ENCODE results near the gene TANC1.

TANC1 gene

DNA sequence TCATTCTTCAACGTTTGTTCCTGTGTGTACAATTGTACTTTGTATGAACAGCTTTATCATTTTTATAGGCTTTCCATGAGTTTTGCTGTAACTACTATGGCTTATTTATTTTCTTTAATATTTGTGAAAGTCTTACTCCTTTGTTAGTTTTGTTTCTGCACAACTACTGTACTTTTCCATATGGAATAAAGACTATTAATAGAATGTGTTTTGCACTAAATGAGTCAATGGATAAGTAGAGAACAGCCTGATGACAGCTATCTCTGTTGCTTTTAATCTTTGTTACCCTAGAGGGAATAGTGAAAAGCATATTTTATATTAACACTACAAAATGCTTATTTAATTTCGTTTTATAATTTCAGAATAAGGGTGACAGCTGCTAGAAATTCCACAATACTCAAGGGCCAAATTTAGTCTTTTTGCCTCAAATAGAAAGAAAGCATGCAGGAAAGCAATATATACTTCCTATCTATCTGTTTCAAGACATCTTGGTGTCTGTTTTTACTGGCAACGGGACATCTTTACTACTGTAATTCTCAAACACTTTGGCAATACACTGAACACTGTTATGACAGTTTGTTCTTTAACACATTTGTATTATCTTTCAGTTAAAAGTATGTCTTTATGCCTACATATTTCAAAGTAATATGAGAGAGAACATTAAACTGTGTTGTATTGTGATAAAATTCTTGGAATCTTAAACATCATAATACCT lies 264.2 kb downstream of the TANC1 start:
- no peak overlapping the region for H3K4me3 ChIP-seq (replicated peaks; ENCODE audit: low read depth, low read length)
- TF ChIP-seq, protein P1, sequence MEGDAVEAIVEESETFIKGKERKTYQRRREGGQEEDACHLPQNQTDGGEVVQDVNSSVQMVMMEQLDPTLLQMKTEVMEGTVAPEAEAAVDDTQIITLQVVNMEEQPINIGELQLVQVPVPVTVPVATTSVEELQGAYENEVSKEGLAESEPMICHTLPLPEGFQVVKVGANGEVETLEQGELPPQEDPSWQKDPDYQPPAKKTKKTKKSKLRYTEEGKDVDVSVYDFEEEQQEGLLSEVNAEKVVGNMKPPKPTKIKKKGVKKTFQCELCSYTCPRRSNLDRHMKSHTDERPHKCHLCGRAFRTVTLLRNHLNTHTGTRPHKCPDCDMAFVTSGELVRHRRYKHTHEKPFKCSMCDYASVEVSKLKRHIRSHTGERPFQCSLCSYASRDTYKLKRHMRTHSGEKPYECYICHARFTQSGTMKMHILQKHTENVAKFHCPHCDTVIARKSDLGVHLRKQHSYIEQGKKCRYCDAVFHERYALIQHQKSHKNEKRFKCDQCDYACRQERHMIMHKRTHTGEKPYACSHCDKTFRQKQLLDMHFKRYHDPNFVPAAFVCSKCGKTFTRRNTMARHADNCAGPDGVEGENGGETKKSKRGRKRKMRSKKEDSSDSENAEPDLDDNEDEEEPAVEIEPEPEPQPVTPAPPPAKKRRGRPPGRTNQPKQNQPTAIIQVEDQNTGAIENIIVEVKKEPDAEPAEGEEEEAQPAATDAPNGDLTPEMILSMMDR (IDR thresholded peaks at IDR 0.05; ENCODE audit: low read length, missing control alignments), result no peak
- DNase-seq (ENCODE audit: low read depth), result no peak

GRCh38 chr2:159234868-159235267 lies 266.4 kb downstream of the TANC1 start:
- TF ChIP-seq, protein P1 (IDR thresholded peaks at IDR 0.05; ENCODE audit: low read length, missing control alignments), result no peak
- H3K4me3 ChIP-seq (replicated peaks; ENCODE audit: low read depth, low read length), result no peak overlapping the region
- DNase-seq (ENCODE audit: low read depth), result no peak

DNA sequence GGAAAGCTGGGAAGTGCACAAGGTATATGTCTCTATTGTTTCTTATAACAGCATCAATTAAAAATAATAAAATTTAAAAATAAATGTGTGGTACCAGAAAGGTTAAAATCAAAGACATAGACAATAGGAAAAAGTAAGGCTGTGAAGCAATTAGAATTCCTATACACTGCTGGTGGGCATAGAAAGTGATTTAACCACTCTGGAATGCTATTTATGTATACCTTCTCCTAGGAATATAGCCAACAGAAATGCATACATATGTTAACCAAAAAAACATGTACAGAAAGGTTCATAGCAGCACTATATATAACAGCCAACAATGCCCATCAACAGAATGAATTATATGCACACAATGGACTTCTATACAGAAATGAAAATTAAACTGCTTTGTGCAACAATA lies 275.1 kb downstream of the TANC1 start:
- no peak overlapping the region for H3K4me3 ChIP-seq (replicated peaks; ENCODE audit: low read depth, low read length)
- TF ChIP-seq, protein P1 (IDR thresholded peaks at IDR 0.05; ENCODE audit: low read length, missing control alignments), result no peak
- no peak for DNase-seq (ENCODE audit: low read depth)

GRCh38 chr2:159246325-159246988 lies 278.0 kb downstream of the TANC1 start:
- TF ChIP-seq, protein P1 (IDR thresholded peaks at IDR 0.05; ENCODE audit: low read length, missing control alignments), result no peak
- DNase-seq (ENCODE audit: low read depth), result no peak
- no peak overlapping the region for H3K4me3 ChIP-seq (replicated peaks; ENCODE audit: low read depth, low read length)

DNA sequence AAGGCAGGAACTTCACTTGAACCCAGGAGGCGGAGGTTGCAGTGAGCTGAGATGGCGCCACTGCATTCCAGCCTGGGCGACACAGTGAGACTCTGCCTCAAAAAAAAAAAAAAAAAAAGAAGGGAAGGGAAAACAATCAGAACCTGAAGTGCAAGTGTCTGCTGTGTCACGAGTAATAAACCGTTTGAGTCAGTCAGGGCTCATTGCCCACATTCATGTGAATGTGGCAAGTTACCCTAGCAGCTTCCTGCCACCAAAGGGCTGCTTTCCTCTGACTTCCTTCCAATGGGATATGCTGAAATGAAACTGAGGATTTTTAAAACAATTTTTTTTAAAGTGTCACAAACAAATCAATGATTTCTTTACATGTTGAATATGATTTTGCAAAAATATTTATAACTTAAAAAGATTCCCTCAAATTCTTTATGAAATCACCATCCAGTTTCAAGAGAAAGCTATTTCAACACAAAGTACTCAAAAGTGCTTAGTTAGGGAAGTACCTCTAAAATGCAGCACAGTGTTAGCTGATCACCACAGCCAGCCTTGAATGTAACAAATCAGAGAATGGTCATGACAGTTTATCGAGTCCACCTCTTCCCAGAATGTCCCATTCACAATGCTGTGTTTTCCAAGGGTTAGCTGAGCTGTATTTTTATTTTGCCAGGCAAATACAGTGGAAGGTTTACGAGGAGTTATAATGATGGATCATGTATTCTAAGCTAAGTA lies 281.7 kb downstream of the TANC1 start:
- peak; percentile 73 for DNase-seq (ENCODE audit: low read depth)
- H3K4me3 ChIP-seq (replicated peaks; ENCODE audit: low read depth, low read length), result no peak overlapping the region

GRCh38 chr2:159251296-159252173 lies 283.1 kb downstream of the TANC1 start:
- TF ChIP-seq, protein P1 (IDR thresholded peaks at IDR 0.05; ENCODE audit: low read length, missing control alignments), result no peak
- no peak overlapping the region for H3K4me3 ChIP-seq (replicated peaks; ENCODE audit: low read depth, low read length)
- no peak for DNase-seq (ENCODE audit: low read depth)

More for the DNA sequence above, 281.7 kb downstream of the TANC1 start:
- TF ChIP-seq, protein P1 (IDR thresholded peaks at IDR 0.05; ENCODE audit: low read length, missing control alignments), result no peak
